Mucosa of gallbladder (tissue), 1 donor: ENCODE data around the gene LRRTM4. TPM values are rescaled to one million over a fixed set of nuclear protein-coding genes. Genes with fewer than 3 reads are reported as not detected.
"Not testable (repeated sequence)": the region's sequence is repeated elsewhere in the genome, so short reads cannot be mapped to it uniquely, and the experiment has no call there.

Experiments
- DNase-seq: peaks from one replicate; pipeline ENCODE4 v3.0.0-alpha.2; 2020; ENCODE audit warnings: low spot score
- total RNA-seq: library from RNA; stranded (reverse); gene quantifications from one replicate; pipeline ENCODE4 v1.2.1, GENCODE V29; 2021
- donor health status: DM: no; HTN: no; CAD: no.

Gene LRRTM4
- total RNA-seq, 1 donor from 2014 or later = 0.23 TPM

DNA sequence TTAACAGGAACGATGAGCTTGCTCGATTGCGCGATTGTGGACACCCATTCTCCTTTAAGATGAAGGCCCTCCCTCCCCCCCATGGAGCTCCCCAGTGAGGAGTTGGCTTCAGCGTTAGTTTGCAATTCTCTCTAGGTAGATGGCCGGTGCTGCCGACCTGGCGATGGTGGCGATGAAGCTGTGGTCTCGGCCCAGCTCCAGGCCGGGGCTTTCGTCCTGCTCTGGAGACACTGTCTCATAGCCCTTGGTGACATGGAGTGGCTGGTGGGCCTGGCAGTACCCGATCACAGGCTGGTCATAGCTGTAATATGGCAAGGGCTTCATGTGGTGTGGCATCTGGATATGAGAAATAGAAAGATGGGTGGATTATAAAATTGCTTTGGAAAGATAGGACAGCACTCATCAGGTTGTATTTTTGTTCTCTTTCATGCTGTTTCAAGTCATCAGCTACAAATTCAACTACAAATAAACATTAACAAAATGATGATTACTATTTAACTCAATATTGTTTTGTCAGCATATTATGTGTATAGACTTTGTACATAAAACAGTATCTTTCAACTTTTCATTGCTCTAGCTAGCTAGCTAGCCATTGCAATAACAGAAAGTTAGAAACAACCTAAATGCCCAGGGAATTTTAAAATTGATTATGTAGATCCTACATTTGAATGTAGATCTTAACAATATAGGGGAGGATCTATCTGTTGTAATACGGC is 773.4 kb downstream of the LRRTM4 start:
- no peak for DNase-seq

DNA sequence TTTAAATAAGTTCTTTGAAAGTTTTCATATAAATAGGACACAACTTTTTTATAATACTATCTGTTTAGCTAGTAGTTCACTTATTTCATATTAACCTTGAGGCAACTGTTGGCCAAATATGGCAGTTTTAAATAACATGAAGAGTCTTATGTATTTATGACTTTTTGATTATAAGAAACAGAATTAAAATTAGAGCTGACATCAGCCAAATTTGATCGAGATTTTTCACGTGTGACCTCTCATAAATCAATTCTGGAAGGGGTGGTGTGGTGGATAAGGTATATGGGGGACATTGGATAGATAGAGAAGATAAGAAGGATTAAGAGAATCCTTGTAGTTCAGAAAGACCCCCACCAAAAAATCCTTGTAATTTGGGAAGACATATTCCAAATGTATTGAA is 776.6 kb downstream of the LRRTM4 start:
- DNase-seq = no peak

DNA sequence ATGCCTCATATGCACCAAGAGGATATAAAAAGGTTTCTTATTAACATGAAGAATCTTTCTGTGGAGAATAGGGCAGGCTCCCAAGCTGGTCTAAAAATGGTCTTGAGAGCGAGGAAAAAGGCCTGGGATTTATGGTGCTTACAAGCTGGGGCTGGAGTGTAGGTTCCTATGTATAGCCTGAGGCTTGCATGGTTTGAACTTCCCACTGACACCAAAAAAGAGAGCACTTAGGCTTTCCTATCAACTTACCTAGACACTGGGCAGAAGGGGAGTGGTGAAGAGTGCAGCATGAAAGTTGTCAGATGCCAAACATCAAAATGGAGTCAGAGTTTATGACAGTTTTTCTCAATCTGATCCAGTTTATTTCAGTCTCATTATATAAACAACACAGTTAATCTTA is 784.6 kb downstream of the LRRTM4 start:
- DNase-seq = no peak

DNA sequence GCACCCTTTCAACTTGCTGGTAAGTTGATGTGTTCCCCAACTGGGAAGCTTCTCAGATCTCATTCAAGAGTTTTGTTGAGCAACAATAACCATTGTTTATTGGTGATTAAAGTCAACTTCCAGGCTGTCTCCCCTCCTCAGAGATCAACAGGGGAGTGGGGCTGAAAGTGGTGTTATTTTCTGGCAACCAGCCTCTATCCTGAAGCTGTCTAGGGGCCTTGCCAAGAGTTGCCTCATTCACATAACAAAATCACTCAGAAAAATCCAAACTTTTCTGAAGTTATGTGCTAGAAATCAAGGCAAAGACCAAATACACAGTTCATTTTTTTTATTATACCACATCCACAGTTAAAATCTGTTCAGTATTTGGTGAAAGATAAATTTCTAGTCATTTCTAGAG is 788.4 kb downstream of the LRRTM4 start:
- DNase-seq = no peak

DNA sequence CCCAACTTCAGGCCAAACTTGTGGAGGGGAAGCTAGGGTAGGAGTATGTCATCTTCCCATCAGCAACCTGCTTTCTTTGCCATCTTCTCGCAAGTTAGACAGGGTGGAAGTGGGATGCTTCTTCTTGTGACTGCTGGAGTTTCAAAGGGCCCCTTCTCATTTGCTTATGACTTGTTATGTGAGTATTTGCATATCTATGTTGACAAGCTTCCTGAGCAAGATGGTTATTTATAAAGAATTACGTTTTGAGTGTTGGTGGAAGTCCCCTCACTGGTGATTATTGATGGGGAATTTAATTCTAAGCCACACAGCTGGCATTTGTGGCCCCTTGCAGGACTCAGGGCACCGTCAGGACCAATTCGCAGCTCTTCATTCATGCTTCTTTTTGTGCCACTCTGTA is 791.0 kb downstream of the LRRTM4 start:
- no peak for DNase-seq

- no peak for DNase-seq
These were observed 792.2 kb downstream of the LRRTM4 start for GRCh38 chr2:76730021-76730420.

- no peak for DNase-seq
These were observed 801.0 kb downstream of the LRRTM4 start for GRCh38 chr2:76721226-76721625.

DNA sequence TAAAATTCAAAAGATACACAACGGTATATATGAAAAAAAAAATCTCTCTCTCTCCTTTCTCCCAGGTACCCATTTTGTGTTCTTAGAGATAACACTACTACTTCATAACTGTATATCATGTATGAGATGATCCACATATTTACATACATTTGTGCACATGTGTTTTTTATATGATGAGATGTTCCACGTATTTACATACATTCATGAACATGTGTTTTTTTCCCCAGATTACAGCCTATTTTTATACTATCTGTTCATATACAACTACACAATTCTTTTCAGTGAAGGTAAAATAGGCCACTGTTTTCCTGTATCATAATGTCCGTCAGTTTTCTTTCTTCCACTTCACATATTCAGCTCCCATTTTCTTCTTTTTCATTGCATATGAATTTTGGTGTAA is 808.9 kb downstream of the LRRTM4 start:
- no peak for DNase-seq

- no peak for DNase-seq
These were observed 810.7 kb downstream of the LRRTM4 start for GRCh38 chr2:76711490-76711889.

DNA sequence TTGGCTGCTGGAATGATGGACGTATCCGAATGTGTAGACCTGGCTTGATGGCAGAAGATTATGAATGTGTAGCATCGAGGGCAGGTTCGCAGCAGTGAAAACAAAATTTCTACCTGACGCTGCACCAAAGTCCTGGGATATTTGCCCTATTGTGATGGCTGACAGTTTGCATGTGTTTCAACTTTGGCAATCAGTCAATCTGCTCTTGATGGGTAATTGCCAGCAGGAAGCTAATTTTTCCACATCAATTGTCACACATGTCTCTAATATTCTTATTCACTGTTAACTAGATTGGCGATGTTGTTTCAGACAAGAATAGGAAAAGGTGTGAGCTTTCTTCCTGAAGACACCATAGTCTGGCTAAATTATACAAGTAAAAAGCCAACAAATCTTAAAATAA is 821.3 kb downstream of the LRRTM4 start:
- no peak for DNase-seq

GRCh38 chr2:76697998-76698713 is 824.0 kb downstream of the LRRTM4 start:
- not testable (repeated sequence) for DNase-seq
